Left hindlimb (tissue), 1 donor: Measurements from ENCODE around the gene DSTN.

Experiments used
- DNase-seq: peaks from one replicate; pipeline ENCODE4 v3.0.0-alpha.2; 2018

The DSTN gene

GRCh38 chr20:17638835-17639407 is 69.0 kb downstream of the DSTN start:
- DNase-seq = no peak

- no peak for DNase-seq
These were observed 70.4 kb downstream of the DSTN start for GRCh38 chr20:17640146-17640874.

GRCh38 chr20:17640875-17641378 is 71.1 kb downstream of the DSTN start:
- no peak for DNase-seq

- DNase-seq = no peak
These were observed 71.7 kb downstream of the DSTN start for GRCh38 chr20:17641520-17641964.

- DNase-seq = no peak
These were observed 72.1 kb downstream of the DSTN start for GRCh38 chr20:17641993-17642392.

GRCh38 chr20:17642404-17643269 is 72.8 kb downstream of the DSTN start:
- no peak for DNase-seq

GRCh38 chr20:17643531-17644188 is 73.8 kb downstream of the DSTN start:
- no peak for DNase-seq

- no peak for DNase-seq
These were observed 74.6 kb downstream of the DSTN start for GRCh38 chr20:17644451-17644850.

- DNase-seq = no peak
These were observed 75.1 kb downstream of the DSTN start for GRCh38 chr20:17645010-17645409.

- DNase-seq = no peak
These were observed 75.8 kb downstream of the DSTN start for GRCh38 chr20:17645546-17646208.

- DNase-seq = no peak
These were observed 76.5 kb downstream of the DSTN start for GRCh38 chr20:17646209-17646960.

- DNase-seq = no peak
These were observed 77.1 kb downstream of the DSTN start for GRCh38 chr20:17646961-17647301.

GRCh38 chr20:17647391-17648314 is 77.8 kb downstream of the DSTN start:
- DNase-seq = no peak

GRCh38 chr20:17648315-17648646 is 78.4 kb downstream of the DSTN start:
- DNase-seq = no peak

GRCh38 chr20:17648791-17649730 is 79.2 kb downstream of the DSTN start:
- DNase-seq = peak; percentile 30

- DNase-seq = peak; percentile 29
These were observed 80.6 kb downstream of the DSTN start for GRCh38 chr20:17650301-17651128.

GRCh38 chr20:17651129-17651759 is 81.4 kb downstream of the DSTN start:
- DNase-seq = no peak

GRCh38 chr20:17651760-17652388 is 82.0 kb downstream of the DSTN start:
- DNase-seq = peak; percentile 15
